ENCODE measurements around the gene ZNF236.

GRCh38 chr18:76847916-76848315 lies 25.6 kb downstream of the ZNF236 start:
- TF ChIP-seq CTCF (IDR thresholded peaks at IDR 0.05) = no peak
- TF ChIP-seq ZFX (IDR thresholded peaks at IDR 0.05; ENCODE audit: borderline replicate concordance) = no peak

Measured in 22Rv1 (cell line).